WERI-Rb-1 (cell line): ENCODE data around the gene TAF3.
A peak's percentile ranks its signal among the peaks of the same experiment; 100 is the strongest.

Experiments used
- DNase-seq: peaks from one replicate; pipeline ENCODE4 v3.0.0-alpha.2; 2020
- H3K27ac ChIP-seq: fragments of 250-450 bp; sonication (Bioruptor Pico); 2 replicates; pipeline ENCODE4 v1.5.1; 2020; ENCODE audit warnings: mild to moderate bottlenecking, moderate library complexity
- H3K27me3 ChIP-seq: fragments of 250-450 bp; sonication (Bioruptor Pico); 2 replicates; pipeline ENCODE4 v1.5.1; 2021; ENCODE audit warnings: mild to moderate bottlenecking, low read depth, moderate library complexity; ENCODE audit not compliant: insufficient read depth, severe bottlenecking
- H3K36me3 ChIP-seq: fragments of 250-450 bp; sonication (Bioruptor Pico); 2 replicates; pipeline ENCODE4 v1.5.1; 2020; ENCODE audit warnings: mild to moderate bottlenecking, moderate library complexity
- H3K4me3 ChIP-seq: 2 replicates; pipeline ENCODE4 v1.5.1; 2011; ENCODE audit warnings: low read depth, mild to moderate bottlenecking, control low read depth, low read length
- H3K9me3 ChIP-seq: fragments of 250-450 bp; sonication (Bioruptor Pico); 2 replicates; pipeline ENCODE4 v1.5.1; 2021; ENCODE audit warnings: mild to moderate bottlenecking, moderate library complexity; ENCODE audit not compliant: severe bottlenecking
- TF ChIP-seq, protein P1 (sequence below): IDR thresholded peaks from 2 replicates; pipeline ENCODE4 v1.5.1; 2011; ENCODE audit warnings: low read depth, mild to moderate bottlenecking, control low read depth, inconsistent platforms, low read length

TAF3 gene

DNA sequence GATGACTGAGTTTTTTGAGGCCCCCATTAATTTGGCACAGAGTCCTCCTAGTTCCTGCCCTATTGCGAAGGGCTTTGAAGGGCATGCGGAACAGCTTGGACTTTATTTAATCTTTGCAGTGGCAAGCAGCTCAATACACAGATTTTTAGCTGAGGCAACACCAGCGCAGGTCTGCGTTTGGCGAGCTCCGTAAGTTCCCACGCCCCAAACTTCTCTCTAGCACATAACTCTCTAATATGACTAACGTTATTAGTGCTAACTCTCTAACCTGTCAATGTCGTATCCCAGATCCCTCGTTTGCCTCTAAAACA is 366 bp upstream of the TAF3 start:
- Histone ChIP-seq H3K27ac (no peak overlapping the region), H3K36me3 (0 out of 2 replicates have a peak, but pooled peaks cover 2% of the 10 kb centered on the region), H3K27me3 (no peaks in the 10 kb centered on the region), H3K4me3 (peak overlapping the region; percentile 84), H3K9me3 (no peaks in the 10 kb centered on the region)
- TF ChIP-seq, protein P1, sequence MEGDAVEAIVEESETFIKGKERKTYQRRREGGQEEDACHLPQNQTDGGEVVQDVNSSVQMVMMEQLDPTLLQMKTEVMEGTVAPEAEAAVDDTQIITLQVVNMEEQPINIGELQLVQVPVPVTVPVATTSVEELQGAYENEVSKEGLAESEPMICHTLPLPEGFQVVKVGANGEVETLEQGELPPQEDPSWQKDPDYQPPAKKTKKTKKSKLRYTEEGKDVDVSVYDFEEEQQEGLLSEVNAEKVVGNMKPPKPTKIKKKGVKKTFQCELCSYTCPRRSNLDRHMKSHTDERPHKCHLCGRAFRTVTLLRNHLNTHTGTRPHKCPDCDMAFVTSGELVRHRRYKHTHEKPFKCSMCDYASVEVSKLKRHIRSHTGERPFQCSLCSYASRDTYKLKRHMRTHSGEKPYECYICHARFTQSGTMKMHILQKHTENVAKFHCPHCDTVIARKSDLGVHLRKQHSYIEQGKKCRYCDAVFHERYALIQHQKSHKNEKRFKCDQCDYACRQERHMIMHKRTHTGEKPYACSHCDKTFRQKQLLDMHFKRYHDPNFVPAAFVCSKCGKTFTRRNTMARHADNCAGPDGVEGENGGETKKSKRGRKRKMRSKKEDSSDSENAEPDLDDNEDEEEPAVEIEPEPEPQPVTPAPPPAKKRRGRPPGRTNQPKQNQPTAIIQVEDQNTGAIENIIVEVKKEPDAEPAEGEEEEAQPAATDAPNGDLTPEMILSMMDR = no peak
- no peak for DNase-seq

- TF ChIP-seq, protein P1 = peak; percentile 21; the same call in 1 of the 2 replicates
- H3K27ac ChIP-seq = no peak overlapping the region
Observed at GRCh38 chr10:7819121-7819460, 786 bp downstream of the TAF3 start.

DNA sequence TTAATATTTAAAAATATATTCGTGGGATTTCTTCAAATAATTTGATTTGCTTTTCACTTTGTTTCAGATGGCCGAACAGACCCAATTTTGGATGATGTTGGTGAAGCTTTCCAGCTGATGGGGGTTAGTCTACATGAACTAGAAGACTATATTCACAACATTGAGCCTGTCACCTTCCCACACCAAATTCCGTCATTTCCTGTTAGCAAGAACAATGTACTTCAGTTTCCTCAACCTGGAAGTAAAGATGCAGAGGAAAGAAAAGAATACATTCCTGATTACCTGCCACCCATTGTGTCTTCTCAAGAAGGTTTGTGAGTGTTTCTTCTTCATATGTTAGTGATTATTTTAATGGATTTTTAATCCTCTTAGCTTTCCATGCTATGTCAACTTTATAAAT is 5.9 kb downstream of the TAF3 start:
- Histone ChIP-seq H3K27ac (no peak overlapping the region), H3K27me3 (no peaks in the 10 kb centered on the region), H3K4me3 (no peak overlapping the region), H3K9me3 (no peaks in the 10 kb centered on the region), H3K36me3 (no peaks in the 10 kb centered on the region)
- TF ChIP-seq, protein P1 = no peak
- DNase-seq = no peak

More at GRCh38 chr10:7819121-7819460, 786 bp downstream of the TAF3 start:
- DNase-seq = peak; percentile 27
- Histone ChIP-seq H3K36me3 (0 out of 2 replicates have a peak, but pooled peaks cover 2% of the 10 kb centered on the region), H3K9me3 (no peaks in the 10 kb centered on the region), H3K4me3 (peak overlapping the region; percentile 84), H3K27me3 (no peaks in the 10 kb centered on the region)

DNA sequence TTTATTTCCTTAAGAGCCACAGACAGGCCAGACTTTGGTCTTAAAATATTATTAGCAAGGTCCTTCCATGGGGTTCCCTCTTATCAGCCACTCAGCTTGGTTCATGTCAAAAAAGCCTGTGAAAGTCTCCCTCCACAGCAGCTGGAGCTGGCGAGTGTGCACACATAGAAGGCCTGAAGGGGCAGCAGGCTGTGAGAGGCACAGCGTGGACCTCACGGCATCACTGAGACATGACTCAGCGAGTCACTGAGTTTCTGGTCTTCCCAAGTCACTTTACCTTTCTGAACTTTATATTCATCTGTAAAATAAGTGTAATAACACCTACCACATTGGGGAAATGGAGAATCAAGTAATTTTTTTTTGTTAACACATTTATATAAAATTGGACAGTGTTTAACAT is 8.7 kb downstream of the TAF3 start:
- Histone ChIP-seq H3K4me3 (no peak overlapping the region), H3K27ac (no peak overlapping the region), H3K36me3 (no peaks in the 10 kb centered on the region), H3K9me3 (no peaks in the 10 kb centered on the region), H3K27me3 (no peaks in the 10 kb centered on the region)
- DNase-seq = no peak
- TF ChIP-seq, protein P1 = no peak

DNA sequence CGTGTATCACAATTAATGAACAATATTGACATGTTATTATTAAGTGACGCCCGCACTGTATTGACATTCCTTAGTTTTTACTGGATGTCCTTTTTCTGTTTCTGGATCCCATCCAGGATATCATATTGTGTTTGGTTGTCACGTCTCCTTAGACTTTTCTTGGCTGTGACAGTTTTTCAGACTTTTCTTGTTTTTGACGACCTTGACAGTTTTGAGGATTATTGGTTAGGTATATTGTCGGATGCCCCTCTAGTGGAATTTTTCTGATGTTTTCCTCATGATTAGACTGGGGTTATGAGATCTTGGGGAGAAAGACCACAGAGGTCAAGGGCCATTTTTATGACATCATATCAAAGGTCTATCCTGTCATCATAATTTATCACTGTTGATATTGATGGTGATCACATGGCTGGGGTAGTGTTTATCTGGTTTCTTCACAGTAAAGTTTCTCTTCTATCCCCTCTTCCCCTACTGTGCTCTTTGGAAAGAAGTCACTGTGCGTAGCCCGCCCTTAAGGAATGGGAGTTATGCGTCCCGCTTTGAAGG is 11.1 kb downstream of the TAF3 start:
- TF ChIP-seq, protein P1 = no peak
- H3K4me3 ChIP-seq = no peak overlapping the region
- DNase-seq = no peak

GRCh38 chr10:7832060-7832459 is 13.8 kb downstream of the TAF3 start:
- DNase-seq = no peak
- Histone ChIP-seq H3K27me3 (no peaks in the 10 kb centered on the region), H3K9me3 (no peaks in the 10 kb centered on the region), H3K4me3 (no peak overlapping the region), H3K27ac (no peak overlapping the region), H3K36me3 (no peaks in the 10 kb centered on the region)
- TF ChIP-seq, protein P1 = no peak

More for the DNA sequence above, 11.1 kb downstream of the TAF3 start:
- Histone ChIP-seq H3K27me3 (no peaks in the 10 kb centered on the region), H3K36me3 (no peaks in the 10 kb centered on the region), H3K27ac (no peak overlapping the region), H3K9me3 (no peaks in the 10 kb centered on the region)
